Measurements from ENCODE around the gene IAH1.
A peak's percentile ranks its signal among the peaks of the same experiment; 100 is the strongest.

- no peak for TF ChIP-seq CTCF (IDR thresholded peaks at IDR 0.05)
- TF ChIP-seq RAD21 (conservative IDR thresholded peaks at IDR 0.05 in 1 of 2, IDR thresholded peaks at IDR 0.05 in 1 of 2), result 0 out of 5 replicates have a peak, but pooled peaks of 1 of the 2 experiments have one; percentile 3
- TF ChIP-seq POLR2A (IDR thresholded peaks at IDR 0.05; ENCODE audit: low read length), result no peak
- no peak for TF ChIP-seq MYC (IDR thresholded peaks at IDR 0.05; ENCODE audit: borderline replicate concordance, low read length)
- TF ChIP-seq REST (IDR thresholded peaks at IDR 0.05), result no peak
- no peak for TF ChIP-seq KDM1A (IDR thresholded peaks at IDR 0.05; ENCODE audit: low read depth)
- no peak for TF ChIP-seq TP53 (CRISPR knock-in tag; IDR thresholded peaks at IDR 0.05)
- no peak for TF ChIP-seq CHD2 (IDR thresholded peaks at IDR 0.05; ENCODE audit: low read length, partially characterized antibody)
- no peak for TF ChIP-seq ZNF302 (CRISPR knock-in tag; IDR thresholded peaks at IDR 0.05)
- no peak for TF ChIP-seq ZFP36 (IDR thresholded peaks at IDR 0.05; ENCODE audit: borderline replicate concordance, partially characterized antibody)
- no peak for TF ChIP-seq RFX5 (IDR thresholded peaks at IDR 0.05)
- TF ChIP-seq JUN (IDR thresholded peaks at IDR 0.05), result no peak
- no peak for TF ChIP-seq SMC3 (IDR thresholded peaks at IDR 0.05)
- no peak for TF ChIP-seq ESRRA (IDR thresholded peaks at IDR 0.05; ENCODE audit: borderline replicate concordance, low read length)
These were observed 905 bp upstream of the IAH1 start for GRCh38 chr2:9473308-9473984.
